Neural progenitor cell (in vitro differentiated cells): ENCODE results near the gene PEX1.

ENCODE experiments used
- CTCF ChIP-seq: fragments of 200-600 bp; sonication (generic); IDR thresholded peaks from 2 replicates; pipeline ENCODE4 v1.5.1; 2017; ENCODE audit warnings: antibody characterized with exemption, mild to moderate bottlenecking
- EZH2 ChIP-seq: fragments of 200-600 bp; sonication (generic); IDR thresholded peaks from 2 replicates; pipeline ENCODE4 v1.6.1; 2017; ENCODE audit warnings: antibody characterized with exemption, mild to moderate bottlenecking, moderate library complexity

DNA sequence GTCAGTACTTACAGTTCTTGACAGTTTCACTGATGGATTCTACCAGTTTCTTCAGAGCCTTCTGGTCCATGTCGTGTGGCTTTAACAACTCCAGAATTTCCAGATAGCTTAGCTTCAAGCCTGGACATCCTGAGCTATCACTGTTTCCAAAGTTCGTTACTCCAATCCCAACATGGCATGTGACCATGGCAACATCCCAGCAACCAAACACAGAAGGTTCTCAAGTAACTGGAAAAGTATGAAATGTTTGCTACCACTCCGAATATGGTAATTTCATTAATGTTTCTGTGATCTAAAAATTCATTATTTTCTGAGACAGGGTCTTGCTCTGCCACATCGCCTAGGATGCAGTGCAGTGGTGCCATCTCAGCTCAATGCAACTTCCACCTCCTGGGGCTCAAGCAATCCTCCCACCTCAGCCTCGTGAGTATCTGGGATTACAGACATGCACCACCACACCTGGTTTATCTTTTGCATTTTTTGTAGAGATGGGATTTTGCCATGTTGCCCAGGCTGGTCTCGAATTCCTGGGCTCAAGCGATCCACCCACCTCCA is 29.6 kb upstream of the PEX1 start:
- TF ChIP-seq CTCF, result no peak
- TF ChIP-seq EZH2, result no peak
